Astrocyte of the spinal cord (primary cell): ENCODE measurements around the gene SLC4A11.

Experiments
- DNase-seq: peaks from one replicate; pipeline ENCODE4 v3.0.0; 2011; ENCODE audit warnings: low read depth, low spot score
- H3K4me3 ChIP-seq: 2 replicates; pipeline ENCODE4 v1.5.1; 2011; ENCODE audit warnings: low read depth, mild to moderate bottlenecking, low read length, moderate library complexity
- CTCF ChIP-seq: IDR thresholded peaks from 2 replicates; pipeline ENCODE4 v1.5.1; 2012; ENCODE audit warnings: low read depth, mild to moderate bottlenecking, low read length, inconsistent platforms
- in situ Hi-C: cut with HindIII; loops from 2 replicates; pipeline ENCODE4 v1.10.0; 2017; ENCODE audit warnings: low sequenced_read_pairs

The SLC4A11 gene

GRCh38 chr20:3262566-3262965, 23.6 kb upstream of the SLC4A11 start:
- TF ChIP-seq CTCF: no peak
- no peak overlapping the region for H3K4me3 ChIP-seq
- in situ Hi-C loops: no loop called here
- DNase-seq: no peak

GRCh38 chr20:3258429-3258828, 19.4 kb upstream of the SLC4A11 start:
- no peak overlapping the region for H3K4me3 ChIP-seq
- no peak for TF ChIP-seq CTCF
- DNase-seq: no peak
- in situ Hi-C loops: no loop called here

- DNase-seq: no peak
- no peak for TF ChIP-seq CTCF
- in situ Hi-C loops: no loop called here
- no peak overlapping the region for H3K4me3 ChIP-seq
Measured at GRCh38 chr20:3255728-3256127, 16.7 kb upstream of the SLC4A11 start.

- in situ Hi-C loops: no loop called here
- no peak overlapping the region for H3K4me3 ChIP-seq
- TF ChIP-seq CTCF: no peak
- no peak for DNase-seq
Measured at GRCh38 chr20:3251806-3252205, 12.8 kb upstream of the SLC4A11 start.

- in situ Hi-C loops: no loop called here
- no peak for DNase-seq
- TF ChIP-seq CTCF: peak; percentile 49
- H3K4me3 ChIP-seq: no peak overlapping the region
Measured at GRCh38 chr20:3250091-3250504, 11.1 kb upstream of the SLC4A11 start.

- no peak for TF ChIP-seq CTCF
- peak overlapping the region; percentile 20 for H3K4me3 ChIP-seq
- DNase-seq: no peak
- in situ Hi-C loops: no loop called here
Measured at GRCh38 chr20:3248993-3249347, 10.0 kb upstream of the SLC4A11 start.

DNA sequence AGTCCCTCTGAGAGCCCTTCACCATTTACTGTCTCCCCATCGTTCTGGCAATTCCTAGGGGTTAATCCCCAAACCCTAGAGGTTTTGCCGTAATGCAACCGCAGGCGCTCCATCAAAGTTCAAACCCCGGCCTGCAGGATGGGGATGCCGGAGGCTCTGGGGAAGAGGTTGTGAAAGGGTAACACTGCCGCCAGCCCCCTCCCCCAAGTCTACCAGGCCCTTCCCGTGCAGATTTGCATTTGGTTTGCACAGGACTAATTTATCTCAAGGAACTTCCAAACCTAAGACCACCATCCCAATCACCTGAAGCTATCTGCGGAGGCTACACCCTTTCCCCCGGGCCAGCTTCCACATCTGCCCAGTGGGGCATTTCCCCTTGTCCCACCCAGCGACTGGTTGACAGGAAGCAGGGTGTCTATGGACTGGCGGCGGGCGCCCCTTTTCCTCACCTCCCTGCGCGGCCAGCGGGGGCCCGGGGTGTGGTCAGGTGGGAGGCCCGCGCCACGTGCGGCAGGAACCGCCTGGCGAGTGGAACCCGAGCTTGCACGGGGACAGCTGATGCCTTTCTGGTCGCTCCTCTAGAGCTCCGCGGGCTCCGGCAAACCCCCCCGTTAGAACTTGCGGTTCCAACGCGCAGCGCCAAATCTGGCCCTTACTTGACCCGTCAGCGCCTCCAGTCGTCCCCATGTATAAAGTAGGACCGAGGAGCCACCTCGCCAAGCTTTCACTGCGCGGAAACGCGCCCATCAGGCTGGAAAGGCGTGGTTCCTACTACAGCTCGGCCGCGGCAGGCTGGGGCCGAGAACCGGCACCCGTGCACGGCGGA, 9.4 kb upstream of the SLC4A11 start:
- no peak for TF ChIP-seq CTCF
- H3K4me3 ChIP-seq: peak overlapping the region; percentile 20
- in situ Hi-C loops: no loop called here
- peak; percentile 36 for DNase-seq
